ENCODE measurements around the gene STOX1.
"Not testable (repeated sequence)": the region's sequence is repeated elsewhere in the genome, so short reads cannot be mapped to it uniquely, and the experiment has no call there.

STOX1 gene, protein sequence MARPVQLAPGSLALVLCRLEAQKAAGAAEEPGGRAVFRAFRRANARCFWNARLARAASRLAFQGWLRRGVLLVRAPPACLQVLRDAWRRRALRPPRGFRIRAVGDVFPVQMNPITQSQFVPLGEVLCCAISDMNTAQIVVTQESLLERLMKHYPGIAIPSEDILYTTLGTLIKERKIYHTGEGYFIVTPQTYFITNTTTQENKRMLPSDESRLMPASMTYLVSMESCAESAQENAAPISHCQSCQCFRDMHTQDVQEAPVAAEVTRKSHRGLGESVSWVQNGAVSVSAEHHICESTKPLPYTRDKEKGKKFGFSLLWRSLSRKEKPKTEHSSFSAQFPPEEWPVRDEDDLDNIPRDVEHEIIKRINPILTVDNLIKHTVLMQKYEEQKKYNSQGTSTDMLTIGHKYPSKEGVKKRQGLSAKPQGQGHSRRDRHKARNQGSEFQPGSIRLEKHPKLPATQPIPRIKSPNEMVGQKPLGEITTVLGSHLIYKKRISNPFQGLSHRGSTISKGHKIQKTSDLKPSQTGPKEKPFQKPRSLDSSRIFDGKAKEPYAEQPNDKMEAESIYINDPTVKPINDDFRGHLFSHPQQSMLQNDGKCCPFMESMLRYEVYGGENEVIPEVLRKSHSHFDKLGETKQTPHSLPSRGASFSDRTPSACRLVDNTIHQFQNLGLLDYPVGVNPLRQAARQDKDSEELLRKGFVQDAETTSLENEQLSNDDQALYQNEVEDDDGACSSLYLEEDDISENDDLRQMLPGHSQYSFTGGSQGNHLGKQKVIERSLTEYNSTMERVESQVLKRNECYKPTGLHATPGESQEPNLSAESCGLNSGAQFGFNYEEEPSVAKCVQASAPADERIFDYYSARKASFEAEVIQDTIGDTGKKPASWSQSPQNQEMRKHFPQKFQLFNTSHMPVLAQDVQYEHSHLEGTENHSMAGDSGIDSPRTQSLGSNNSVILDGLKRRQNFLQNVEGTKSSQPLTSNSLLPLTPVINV

DNA sequence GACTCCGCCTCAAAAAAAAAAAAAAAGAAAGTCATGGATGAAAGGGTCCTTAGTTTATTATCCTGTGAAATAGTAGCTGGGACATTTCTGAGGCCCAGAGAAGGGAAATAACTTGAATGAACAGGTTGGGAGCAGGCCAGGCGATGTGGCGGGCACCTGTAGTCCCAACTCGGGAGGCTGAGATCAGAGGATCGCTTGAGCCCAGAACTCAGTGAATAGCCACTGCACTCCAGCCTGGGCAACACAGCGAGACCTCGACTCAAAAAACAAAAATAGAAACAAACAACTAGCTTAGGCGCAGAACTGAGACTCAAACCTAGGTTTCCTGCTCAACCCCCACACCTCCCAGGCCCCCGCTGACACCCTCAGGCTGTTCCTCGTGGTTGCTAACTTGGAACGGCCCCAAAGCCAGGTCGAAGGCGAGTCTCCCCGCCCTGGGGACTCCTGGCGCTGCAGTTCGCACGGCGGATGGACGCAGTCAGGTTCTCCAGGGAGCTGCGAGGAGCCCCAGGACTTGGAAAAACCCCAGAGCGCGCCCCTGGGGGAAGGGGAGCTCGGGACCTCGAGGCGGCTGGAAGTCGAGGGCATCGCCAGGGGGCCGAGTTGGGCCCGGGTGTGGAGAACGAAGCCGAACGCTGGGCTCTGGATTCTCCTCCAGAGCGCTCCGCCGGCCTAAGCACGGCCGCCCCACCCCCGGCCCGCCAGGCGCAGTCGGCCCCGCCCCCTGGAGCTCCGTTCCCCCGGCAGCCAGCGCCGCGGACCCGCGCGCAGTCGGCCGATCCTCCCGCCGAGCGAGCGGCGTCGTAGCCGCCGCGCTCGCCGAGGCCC is at the start of gene STOX1:
Gene STOX1, plus strand, starts transcription at position 768 of the 828 bp plus-strand sequence. CDS start 93 bp downstream, outside the sequence.
- in situ Hi-C loops (cut with MboI; ENCODE audit: low sequenced_read_pairs), result no loop called here

DNA sequence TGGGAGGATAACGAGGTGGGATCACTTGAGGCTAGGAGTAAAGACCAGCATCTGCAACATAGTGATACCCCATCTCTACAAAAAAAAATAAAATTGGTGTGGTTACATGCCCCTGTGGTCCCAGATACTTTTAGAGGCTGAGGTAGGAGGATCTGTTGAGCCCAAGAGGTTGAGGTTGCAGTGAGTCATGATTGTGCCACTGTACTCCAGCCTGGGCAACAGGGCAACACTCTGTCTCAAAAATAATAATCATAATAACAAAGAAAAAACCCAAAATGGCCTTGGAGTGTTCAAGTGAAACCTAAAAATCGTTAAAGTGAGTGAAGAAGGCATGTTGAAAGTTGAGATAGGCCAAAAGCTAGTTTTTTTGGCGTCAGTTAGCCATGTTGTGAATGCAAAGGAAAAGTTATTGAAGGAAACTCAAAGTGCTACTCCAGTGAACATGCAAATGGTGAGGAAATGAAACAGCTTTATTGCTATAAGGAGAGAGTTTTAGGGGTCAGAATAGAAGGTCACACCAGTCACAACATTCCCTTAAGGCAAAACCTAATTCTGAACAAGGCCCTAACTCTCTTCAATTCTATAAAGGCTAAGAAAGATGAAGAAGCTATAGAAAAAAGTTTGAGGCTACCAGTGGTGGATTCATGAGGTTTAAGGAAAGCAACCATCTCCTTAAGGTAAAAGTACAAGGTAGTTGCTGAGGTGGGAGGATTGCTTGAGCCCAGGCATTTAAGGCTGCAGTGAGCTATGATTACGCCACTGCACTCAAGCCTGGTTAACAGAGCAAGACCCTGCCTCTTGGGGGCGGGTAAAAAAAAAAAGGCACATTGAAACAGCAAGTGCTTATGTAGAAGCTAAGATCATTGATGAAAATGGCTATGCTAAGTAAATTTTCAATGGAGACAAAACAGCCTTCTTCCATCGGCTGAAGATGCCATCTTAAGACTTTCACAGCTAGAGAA is 45.4 kb upstream of the STOX1 start:
- in situ Hi-C loops (cut with MboI; ENCODE audit: low sequenced_read_pairs), result no loop called here

DNA sequence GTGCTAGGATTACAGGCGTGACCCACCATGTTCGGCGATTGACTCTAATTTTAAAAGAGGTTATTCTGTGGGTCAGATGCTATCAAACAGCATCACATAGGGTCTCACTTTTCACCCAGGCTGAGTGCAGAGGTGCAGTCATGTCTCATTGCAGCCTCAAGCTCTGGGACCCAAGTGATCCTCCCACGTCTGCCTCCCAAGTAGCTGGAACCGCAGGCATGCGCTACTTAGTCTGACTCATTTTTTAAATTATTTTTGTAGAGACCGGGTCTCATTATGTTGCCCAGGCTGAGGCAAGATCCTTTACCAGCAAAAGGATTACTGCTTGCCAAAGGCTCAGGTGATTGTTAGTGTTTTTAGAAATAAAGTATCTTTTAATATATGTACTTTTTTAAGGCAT is 42.9 kb upstream of the STOX1 start:
- in situ Hi-C loops (cut with MboI; ENCODE audit: low sequenced_read_pairs), result no loop called here

DNA sequence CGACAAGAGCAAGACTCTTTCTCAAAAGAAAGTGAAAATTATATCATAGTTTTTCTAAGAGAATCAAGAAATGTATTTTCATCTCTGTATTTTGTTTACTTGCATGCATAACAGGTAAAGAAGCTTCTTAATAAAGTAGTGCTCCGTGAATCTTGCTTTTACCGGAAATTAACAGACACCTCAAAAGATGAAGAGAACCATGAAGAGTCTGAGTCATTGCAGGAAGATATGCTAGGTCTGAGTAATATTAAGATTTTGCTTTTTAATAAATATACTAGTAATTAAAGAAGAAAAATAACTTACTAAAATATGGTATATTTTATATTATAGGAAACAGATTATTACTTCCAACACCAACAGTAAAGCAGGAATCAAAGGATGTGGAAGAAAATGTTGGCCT is 39.5 kb upstream of the STOX1 start:
- in situ Hi-C loops (cut with MboI; ENCODE audit: low sequenced_read_pairs), result no loop called here

DNA sequence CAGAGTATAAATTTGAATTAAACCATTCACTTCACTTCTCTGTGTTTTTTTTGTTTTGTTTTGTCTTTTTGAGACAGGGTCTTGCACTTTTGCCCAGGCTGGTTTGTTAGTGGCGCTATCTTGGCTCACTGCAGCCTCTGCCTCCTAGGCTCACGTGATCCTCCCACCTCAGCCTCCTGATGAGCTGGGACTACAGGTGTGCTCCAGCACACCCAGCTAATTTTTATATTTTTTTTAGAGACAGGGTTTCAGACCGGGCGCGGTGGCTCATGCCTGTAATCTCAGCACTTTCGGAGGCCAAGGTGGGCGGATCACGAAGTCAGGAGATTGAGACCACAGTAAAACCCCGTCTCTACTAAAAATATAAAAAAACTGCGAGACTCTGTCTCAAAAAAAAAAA is 36.9 kb upstream of the STOX1 start:
- in situ Hi-C loops (cut with MboI; ENCODE audit: low sequenced_read_pairs), result no loop called here

DNA sequence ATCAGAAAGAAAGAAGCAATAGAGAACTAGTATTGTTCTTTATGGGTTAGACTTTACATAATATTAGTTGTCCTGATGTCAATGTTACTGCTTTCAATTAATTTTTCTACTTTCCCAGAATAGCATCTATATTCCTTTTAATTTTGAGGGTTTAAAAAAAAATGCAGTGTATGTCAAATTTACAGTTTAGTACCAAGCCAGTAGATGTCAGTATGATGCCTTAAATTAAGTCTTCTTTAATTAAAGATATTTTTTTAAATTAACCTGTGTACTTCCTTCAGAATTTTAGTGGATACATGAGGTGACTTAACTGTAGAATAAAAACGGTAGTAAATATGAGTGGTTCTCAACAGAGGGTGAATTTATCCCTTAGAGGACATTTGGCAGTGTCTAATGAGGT is 35.2 kb upstream of the STOX1 start:
- in situ Hi-C loops (cut with MboI; ENCODE audit: low sequenced_read_pairs), result no loop called here

DNA sequence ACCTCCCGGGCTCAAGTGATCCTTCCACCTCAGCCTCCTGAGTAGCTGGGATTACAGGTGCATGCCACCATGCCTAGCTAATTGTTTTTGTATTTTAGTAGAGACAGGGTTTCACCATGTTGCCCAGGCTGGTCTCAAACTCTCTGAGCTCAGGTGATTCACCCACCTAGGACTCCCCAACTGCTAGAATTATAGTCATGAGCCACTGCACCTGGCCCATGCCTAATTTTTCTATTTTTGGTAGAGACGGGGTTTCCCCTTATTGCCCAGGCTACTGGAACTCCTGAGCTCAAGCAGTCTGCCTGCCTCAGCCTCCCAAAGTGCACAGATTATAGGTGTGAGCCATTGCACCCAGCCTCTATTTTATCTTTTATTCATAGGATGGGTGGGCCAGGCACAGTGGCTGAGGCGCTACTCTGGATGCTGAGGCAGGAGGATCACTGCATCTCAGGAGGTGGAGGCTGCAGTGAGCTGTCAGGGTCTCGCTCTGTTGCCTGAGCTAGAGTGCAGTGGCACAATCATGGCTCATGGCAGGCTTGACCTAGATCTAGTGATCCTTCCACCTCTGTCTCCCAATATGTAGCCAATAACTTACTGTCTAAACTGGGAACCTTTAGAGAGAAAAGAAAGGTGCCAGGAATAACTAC is 31.3 kb upstream of the STOX1 start:
- in situ Hi-C loops (cut with MboI; ENCODE audit: low sequenced_read_pairs), result no loop called here

DNA sequence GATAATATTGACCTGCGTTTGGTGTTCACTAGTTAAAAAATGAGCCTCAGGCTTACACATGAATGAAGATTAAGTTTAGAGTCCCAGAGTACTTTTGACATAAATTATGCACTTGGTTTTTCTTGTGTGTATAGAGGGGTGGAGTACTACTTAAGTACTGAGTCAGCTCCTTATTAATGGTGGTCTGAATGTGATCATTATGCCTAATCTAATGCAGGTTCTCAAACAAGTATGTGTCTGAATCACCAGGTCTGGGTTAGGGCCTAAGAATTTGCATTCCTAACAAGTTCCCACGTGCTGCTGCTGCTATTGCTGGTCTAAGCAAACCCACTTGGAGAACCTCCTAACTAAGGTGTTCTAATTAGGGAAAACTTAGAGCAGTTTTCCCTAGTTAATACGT is 30.7 kb upstream of the STOX1 start:
- in situ Hi-C loops (cut with MboI; ENCODE audit: low sequenced_read_pairs), result no loop called here

DNA sequence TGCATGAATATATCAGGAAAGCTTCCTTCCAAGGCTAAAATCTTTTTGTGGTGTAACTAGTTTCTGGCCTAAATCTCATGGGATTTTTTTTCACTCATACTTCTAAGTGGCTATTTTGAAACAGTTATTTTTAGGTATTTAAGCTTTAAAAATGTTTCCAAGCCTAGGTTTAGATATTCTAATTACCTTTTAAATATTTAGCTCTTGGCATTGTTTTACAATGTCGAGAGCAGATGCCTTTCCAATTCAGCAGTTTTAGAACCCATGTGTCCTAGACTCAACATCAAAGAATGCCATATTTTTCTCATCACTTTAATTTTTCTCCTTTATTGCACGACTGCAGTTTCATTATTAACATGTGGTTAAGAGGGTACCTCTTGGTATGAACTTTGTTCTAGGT is 27.1 kb upstream of the STOX1 start:
- in situ Hi-C loops (cut with MboI; ENCODE audit: low sequenced_read_pairs), result no loop called here

DNA sequence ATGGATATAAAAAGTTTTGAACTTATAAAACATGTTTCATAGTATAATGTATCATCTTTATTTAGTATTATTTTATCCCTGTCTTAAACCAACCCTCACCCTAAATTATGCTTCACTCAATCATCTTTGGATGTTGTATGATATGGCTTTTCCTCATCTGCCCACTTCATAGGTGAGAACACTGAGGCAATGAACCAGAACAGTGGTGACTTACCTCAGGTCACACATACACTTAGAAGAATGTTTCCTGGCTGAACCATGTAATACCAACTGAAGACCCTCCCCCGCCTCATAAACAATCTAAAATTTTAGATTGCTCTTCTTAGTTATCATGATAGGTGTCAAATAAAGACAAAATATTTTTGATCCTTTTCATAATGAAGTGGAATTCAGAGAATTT is 22.6 kb upstream of the STOX1 start:
- in situ Hi-C loops (cut with MboI; ENCODE audit: low sequenced_read_pairs), result no loop called here

DNA sequence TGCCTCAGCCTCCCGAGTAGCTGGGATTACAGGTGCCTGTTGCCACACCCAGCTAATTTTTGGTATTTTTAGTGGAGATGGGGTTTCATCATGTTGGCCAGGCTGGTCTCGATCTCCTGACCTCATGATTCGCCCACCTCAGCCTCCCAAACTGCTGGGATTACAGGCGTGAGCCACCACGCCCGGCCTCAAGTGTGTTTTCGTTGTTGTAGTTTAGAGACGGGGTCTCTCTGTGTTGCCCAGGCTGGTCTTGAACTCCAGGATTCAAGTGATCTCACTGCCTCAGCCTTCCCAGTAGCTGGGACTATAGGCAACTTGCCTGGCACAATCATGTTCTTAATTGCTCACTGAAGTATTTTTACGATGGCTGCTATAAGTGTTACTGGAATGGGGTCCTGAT is 16.5 kb upstream of the STOX1 start:
- in situ Hi-C loops (cut with MboI; ENCODE audit: low sequenced_read_pairs), result not testable (repeated sequence)

DNA sequence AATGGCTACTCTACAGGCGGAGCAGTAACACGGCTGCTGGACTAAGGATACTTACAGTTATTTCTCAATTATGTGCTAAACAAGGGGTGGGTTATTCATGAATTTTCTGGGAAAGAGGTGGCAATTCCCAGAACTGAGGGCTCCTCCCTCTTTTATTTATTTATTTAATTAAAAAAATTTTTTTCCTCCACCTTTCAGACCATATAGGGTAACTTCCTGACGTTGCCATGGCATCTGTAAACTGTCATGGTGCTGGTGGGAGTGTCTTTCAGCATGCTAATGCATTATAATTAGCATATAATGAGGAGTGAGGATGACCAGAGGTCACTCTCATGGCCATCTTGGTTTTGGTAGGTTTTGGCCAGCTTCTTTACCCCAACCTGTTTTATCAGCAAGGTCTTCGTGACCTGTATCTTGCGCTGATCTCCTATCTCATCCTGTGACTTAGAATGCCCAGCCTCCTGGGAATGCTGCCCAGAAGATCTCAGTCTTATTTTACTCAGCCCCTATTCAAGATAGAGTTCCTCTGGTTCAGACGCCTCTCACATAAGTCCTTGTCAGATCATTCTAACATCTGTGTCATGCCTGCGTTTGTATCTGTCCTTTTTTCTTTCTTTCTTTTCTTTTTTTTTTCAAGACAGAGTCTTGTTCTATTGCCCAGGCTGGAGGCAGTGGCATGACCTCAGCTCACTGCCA is 15.9 kb upstream of the STOX1 start:
- in situ Hi-C loops (cut with MboI; ENCODE audit: low sequenced_read_pairs), result no loop called here

DNA sequence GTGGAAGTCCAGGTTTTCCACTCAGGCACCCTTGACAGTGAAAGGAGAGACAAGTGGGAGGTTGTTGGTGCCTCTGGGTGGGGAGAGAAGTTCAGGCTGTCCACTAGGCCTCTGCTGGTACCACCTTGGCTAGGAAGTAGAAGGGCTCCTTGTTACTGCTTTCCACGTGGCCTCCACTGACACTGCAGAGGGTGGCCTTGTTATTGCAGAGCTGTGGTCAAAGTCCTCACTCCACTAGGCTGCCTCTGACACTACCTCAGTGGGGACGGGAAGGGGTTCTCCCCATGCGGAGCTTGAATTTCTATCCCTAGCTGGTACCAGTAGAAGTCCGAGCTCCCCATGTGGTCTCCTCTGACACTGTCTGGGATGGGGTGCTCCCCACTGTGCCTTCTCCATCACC is 14.9 kb upstream of the STOX1 start:
- in situ Hi-C loops (cut with MboI; ENCODE audit: low sequenced_read_pairs), result no loop called here

DNA sequence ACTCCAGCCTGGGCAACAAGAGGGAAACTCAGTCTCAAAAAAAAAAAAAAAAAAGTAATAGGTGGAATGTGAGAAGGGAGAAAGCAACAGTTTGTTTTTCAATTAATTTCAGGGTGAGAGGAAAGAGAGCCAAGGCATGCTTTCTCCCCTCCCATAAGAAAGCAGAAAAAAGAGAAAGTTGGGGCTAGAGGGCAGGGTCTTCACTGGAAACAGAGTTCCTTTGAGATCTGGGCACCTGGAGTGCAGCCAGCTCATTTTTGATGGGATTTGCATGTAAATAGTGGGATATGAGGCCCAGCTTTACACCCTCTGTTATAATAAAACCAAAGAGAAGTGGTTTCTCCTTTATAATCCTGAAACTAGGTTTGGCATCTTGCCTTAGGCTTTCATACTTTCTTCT is 13.8 kb upstream of the STOX1 start:
- in situ Hi-C loops (cut with MboI; ENCODE audit: low sequenced_read_pairs), result no loop called here

DNA sequence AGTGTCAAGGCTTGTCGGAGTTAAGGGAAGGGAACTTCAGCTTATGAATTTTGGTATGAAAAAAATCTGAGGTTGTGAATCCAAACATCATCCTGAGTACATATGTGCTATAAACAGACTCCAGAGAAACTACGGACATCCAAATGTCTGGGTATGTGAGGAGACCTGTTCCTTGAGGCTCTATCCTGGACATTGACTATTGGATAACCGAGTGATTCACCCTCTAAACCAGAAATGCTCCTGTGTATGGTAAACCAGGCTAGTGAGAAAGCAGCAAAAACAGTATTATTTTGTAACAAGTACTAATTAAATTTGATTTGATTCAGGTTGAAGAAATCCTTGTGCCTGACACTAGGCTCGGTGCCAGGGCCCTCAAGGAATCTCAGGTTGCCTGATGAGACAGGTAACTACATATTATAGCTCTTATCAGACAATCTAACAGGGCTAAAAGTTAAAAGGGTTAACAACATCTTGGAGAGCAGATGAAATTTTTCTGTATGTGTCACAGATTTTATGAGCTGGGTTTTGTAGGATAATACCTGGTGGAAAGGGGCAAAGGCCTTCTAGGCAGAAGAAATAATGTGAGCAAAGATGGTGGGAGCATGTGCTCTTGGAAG is 10.4 kb upstream of the STOX1 start:
- in situ Hi-C loops (cut with MboI; ENCODE audit: low sequenced_read_pairs), result no loop called here

DNA sequence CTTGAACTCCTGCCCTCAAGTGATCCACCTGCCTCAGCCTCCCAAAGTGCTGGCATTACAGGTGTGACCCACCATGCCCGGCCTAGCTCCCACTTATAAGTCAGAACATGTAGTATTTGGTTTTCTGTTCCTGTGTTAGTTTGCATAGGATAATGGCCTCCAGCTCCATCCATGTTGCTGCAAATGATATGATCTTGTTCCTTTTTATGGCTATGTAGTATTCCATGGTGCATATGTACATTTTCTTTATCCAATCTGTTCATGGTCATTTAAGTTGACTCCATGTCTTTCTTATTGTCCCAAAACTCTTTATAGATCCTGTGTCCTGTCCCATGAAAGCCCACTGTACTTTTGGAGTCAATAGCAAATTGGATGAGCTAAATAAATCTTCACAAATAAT is 7.0 kb upstream of the STOX1 start:
- in situ Hi-C loops (cut with MboI; ENCODE audit: low sequenced_read_pairs), result not testable (repeated sequence)

DNA sequence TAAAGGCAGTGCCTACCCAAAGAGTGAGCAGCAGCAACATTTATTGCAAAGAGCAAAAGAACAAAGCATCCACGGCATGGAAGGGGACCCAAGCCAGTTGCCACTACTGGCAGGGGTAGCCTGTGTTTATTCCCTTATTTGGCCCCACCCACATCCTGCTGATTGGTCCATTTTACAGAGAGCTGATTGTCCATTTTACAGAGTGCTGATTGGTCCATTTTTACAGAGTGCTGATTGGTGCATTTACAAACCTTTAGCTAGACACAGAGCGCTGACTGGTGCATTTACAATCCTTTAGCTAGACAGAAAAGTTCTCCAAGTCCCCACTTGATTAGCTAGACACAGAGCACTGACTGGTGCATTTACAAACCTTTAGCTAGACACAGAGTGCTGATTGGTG is 4.7 kb upstream of the STOX1 start:
- in situ Hi-C loops (cut with MboI; ENCODE audit: low sequenced_read_pairs), result not testable (repeated sequence)

DNA sequence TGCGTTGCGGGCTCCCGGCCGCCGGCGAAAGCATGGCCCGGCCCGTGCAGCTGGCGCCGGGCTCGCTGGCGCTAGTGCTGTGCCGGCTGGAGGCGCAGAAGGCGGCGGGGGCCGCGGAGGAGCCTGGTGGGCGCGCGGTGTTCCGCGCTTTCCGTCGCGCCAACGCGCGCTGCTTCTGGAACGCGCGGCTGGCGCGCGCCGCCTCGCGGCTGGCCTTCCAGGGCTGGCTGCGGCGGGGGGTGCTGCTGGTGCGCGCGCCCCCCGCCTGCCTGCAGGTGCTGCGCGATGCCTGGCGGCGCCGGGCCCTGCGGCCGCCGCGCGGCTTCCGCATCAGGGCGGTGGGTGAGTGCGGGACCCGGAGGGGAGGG is 245 bp downstream of the STOX1 start:
- in situ Hi-C loops (cut with MboI; ENCODE audit: low sequenced_read_pairs), result not testable (repeated sequence)

All from HL-60/S4 treated with phorbol 12-myristate 13-acetate at 8.2 ng/mL for 4 days and 3 days (cell line).